D721Med (cell line): ENCODE measurements around the gene OR6K2.

ENCODE experiments used
- DNase-seq: peaks from one replicate; pipeline ENCODE4 v3.0.0; 2011; ENCODE audit warnings: low spot score; ENCODE audit not compliant: insufficient read length
- FAIRE-seq: peaks from 2 replicates; lab custom pipeline; 2011; peaks lifted over from hg19 to GRCh38; lab: Jason Lieb, UNC
- CTCF ChIP-seq: IDR thresholded peaks from 2 replicates; pipeline ENCODE4 v1.5.1; 2012; ENCODE audit warnings: mild to moderate bottlenecking, control low read depth; ENCODE audit not compliant: insufficient read depth; ENCODE audit errors: missing control alignments

OR6K2 gene

GRCh38 chr1:158720620-158721019, 20.2 kb upstream of the OR6K2 start, which contains the start of gene OR6K3:
OR6K3 (minus strand) TSS chr1:158720720; CDS start chr1:158718115, 2,605 bp downstream.
- no peak for FAIRE-seq
- no peak for TF ChIP-seq CTCF
- no peak for DNase-seq

GRCh38 chr1:158719664-158720063, 19.2 kb upstream of the OR6K2 start:
- TF ChIP-seq CTCF, result no peak
- no peak for FAIRE-seq
- DNase-seq, result no peak

GRCh38 chr1:158717344-158717743, 16.9 kb upstream of the OR6K2 start:
- TF ChIP-seq CTCF, result no peak
- FAIRE-seq (no peak), DNase-seq (no peak)

GRCh38 chr1:158716335-158716734, 15.9 kb upstream of the OR6K2 start:
- TF ChIP-seq CTCF, result no peak
- FAIRE-seq, result no peak

GRCh38 chr1:158714754-158715153, 14.3 kb upstream of the OR6K2 start:
- FAIRE-seq (no peak), DNase-seq (no peak)
- no peak for TF ChIP-seq CTCF

More at GRCh38 chr1:158716335-158716734, 15.9 kb upstream of the OR6K2 start:
- DNase-seq, result no peak

- FAIRE-seq (no peak), DNase-seq (no peak)
- TF ChIP-seq CTCF, result no peak
These were observed 10.6 kb upstream of the OR6K2 start for GRCh38 chr1:158711098-158711497.

GRCh38 chr1:158706096-158706495, 5.6 kb upstream of the OR6K2 start:
- TF ChIP-seq CTCF, result no peak
- FAIRE-seq (no peak), DNase-seq (no peak)
